Measurements from ENCODE around the gene INSRR. TPM values are rescaled to one million over a fixed set of nuclear protein-coding genes. Genes with fewer than 3 reads are reported as not detected.
A peak's percentile ranks its signal among the peaks of the same experiment; 100 is the strongest.

Gene INSRR
- total and polyA plus RNA-seq, 9 of the 15 experiments (the other 6 are each of a cell fraction or from before 2014, with no cell fraction given), result 0.03 to 0.18 (median 0.06) TPM; not detected in 3

DNA sequence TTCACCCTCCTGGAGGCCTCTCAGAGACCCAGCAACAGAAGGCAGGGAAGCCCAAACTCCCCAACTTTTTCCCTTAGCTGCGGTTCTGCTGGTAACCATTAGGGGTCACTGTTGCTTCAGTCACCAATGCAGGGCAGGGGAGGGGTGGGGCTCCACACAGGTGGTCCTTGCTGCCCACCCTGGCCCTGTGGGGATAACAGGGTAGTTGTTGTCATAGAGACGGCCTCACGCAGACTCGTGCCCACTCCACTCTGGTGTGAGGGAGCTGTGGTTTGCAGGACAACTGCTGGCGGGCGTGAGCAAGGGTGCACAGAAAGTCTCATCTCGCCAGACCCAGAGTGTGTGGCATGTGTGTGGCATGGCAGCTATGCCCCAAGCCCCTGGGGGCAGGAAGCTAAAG lies 19.9 kb downstream of the INSRR start (continued):
- TF ChIP-seq GMEB1 (CRISPR knock-in tag; IDR thresholded peaks at IDR 0.05) (no peak), LARP7 (IDR thresholded peaks at IDR 0.05) (no peak), ZBTB33 (CRISPR knock-in tag; IDR thresholded peaks at IDR 0.05) (peak; percentile 16; the same call in 1 of the 2 replicates)
- TF ChIP-seq, protein P1, sequence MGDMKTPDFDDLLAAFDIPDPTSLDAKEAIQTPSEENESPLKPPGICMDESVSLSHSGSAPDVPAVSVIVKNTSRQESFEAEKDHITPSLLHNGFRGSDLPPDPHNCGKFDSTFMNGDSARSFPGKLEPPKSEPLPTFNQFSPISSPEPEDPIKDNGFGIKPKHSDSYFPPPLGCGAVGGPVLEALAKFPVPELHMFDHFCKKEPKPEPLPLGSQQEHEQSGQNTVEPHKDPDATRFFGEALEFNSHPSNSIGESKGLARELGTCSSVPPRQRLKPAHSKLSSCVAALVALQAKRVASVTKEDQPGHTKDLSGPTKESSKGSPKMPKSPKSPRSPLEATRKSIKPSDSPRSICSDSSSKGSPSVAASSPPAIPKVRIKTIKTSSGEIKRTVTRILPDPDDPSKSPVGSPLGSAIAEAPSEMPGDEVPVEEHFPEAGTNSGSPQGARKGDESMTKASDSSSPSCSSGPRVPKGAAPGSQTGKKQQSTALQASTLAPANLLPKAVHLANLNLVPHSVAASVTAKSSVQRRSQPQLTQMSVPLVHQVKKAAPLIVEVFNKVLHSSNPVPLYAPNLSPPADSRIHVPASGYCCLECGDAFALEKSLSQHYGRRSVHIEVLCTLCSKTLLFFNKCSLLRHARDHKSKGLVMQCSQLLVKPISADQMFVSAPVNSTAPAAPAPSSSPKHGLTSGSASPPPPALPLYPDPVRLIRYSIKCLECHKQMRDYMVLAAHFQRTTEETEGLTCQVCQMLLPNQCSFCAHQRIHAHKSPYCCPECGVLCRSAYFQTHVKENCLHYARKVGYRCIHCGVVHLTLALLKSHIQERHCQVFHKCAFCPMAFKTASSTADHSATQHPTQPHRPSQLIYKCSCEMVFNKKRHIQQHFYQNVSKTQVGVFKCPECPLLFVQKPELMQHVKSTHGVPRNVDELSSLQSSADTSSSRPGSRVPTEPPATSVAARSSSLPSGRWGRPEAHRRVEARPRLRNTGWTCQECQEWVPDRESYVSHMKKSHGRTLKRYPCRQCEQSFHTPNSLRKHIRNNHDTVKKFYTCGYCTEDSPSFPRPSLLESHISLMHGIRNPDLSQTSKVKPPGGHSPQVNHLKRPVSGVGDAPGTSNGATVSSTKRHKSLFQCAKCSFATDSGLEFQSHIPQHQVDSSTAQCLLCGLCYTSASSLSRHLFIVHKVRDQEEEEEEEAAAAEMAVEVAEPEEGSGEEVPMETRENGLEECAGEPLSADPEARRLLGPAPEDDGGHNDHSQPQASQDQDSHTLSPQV (IDR thresholded peaks at IDR 0.05), result no peak
- TF ChIP-seq, protein P2, sequence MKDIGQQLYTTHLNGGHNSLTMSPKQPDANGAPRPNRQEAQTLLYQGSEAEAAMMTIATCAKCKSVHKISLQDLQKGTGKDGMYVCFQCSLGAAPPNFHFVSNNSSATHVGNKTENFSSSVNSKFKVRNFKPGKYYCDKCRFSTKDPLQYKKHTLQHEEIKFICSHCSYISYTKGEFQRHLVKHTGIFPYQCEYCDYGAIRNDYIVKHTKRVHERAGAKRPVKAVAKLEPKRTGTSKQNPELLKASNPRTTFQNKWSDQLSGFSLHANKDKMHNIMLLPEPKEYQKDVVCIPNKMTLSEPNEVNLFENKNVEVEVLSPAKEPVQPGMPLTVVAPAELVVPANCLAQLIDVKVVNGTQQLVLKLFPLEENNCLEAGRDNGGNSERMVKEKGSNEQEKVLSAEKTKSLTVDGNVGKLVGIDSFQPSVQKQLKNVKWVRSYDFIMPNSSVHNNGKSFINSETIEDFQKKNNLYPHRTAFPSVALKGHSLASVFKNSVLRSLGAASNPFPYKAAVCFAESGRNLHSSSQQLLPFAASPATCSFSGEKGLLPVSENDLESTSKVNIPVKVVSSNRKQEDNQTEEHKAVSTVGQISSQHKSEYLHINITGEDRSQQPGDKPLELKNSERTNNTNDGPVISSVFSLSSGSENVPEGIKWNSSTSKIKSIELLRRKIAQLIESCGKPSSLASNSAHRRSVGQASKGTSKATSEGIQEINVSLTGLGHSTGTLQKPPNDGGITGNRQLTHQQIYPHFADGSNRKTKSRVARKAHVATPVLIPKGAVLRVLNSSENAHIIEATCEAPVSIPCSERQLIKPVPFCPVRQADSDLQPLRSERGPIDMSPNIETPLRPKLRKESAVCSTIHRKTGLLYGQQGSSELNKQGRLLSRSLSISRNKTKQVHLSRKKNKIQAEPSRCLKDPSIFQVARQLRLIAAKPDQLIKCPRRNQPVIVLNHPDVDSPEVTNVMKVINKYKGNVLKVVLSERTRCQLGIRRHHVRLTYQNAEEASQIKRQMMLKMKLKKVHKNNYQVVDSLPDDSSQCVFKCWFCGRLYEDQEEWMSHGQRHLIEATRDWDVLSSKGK (CRISPR knock-in tag; IDR thresholded peaks at IDR 0.05), result no peak

All from K562 (cell line).